EL (cell line): ENCODE data around the gene ATP8A2.
A peak's percentile ranks its signal among the peaks of the same experiment; 100 is the strongest.
"Not testable (repeated sequence)": the region's sequence is repeated elsewhere in the genome, so short reads cannot be mapped to it uniquely, and the experiment has no call there.

ENCODE experiments used
- DNase-seq: peaks from one replicate; pipeline ENCODE4 v3.0.0-alpha.2; 2016

The ATP8A2 gene

GRCh38 chr13:25939961-25940687 is 568.4 kb downstream of the ATP8A2 start:
- peak; percentile 8 for DNase-seq

- DNase-seq: no peak
These were observed 571.3 kb downstream of the ATP8A2 start for GRCh38 chr13:25943081-25943480.

GRCh38 chr13:25943658-25944057 is 571.9 kb downstream of the ATP8A2 start:
- DNase-seq: no peak

- peak; percentile 21 for DNase-seq
These were observed 573.8 kb downstream of the ATP8A2 start for GRCh38 chr13:25945596-25945995.

GRCh38 chr13:25946321-25946720 is 574.5 kb downstream of the ATP8A2 start:
- DNase-seq: no peak

GRCh38 chr13:25948910-25949309 is 577.1 kb downstream of the ATP8A2 start:
- no peak for DNase-seq

- DNase-seq: no peak
These were observed 580.1 kb downstream of the ATP8A2 start for GRCh38 chr13:25951831-25952230.

- DNase-seq: not testable (repeated sequence)
These were observed 582.3 kb downstream of the ATP8A2 start for GRCh38 chr13:25954080-25954479.

- not testable (repeated sequence) for DNase-seq
These were observed 583.2 kb downstream of the ATP8A2 start for GRCh38 chr13:25954943-25955342.

GRCh38 chr13:25958986-25959385 is 587.2 kb downstream of the ATP8A2 start:
- DNase-seq: no peak

- DNase-seq: no peak
These were observed 589.5 kb downstream of the ATP8A2 start for GRCh38 chr13:25961294-25961693.

- peak; percentile 13 for DNase-seq
These were observed 591.9 kb downstream of the ATP8A2 start for GRCh38 chr13:25963674-25964073.

- no peak for DNase-seq
These were observed 593.8 kb downstream of the ATP8A2 start for GRCh38 chr13:25965596-25965995.

- DNase-seq: no peak
These were observed 594.3 kb downstream of the ATP8A2 start for GRCh38 chr13:25966086-25966485.

- DNase-seq: no peak
These were observed 595.4 kb downstream of the ATP8A2 start for GRCh38 chr13:25967144-25967543.

- no peak for DNase-seq
These were observed 599.3 kb downstream of the ATP8A2 start for GRCh38 chr13:25971047-25971446.

GRCh38 chr13:25971459-25972145 is 599.8 kb downstream of the ATP8A2 start:
- no peak for DNase-seq

GRCh38 chr13:25973085-25973484 is 601.3 kb downstream of the ATP8A2 start:
- DNase-seq: no peak

GRCh38 chr13:25973576-25973975 is 601.8 kb downstream of the ATP8A2 start:
- DNase-seq: no peak

GRCh38 chr13:25977216-25977615 is 605.4 kb downstream of the ATP8A2 start:
- DNase-seq: no peak

GRCh38 chr13:25977671-25978070 is 605.9 kb downstream of the ATP8A2 start:
- DNase-seq: no peak

GRCh38 chr13:25978961-25979360 is 607.2 kb downstream of the ATP8A2 start:
- DNase-seq: no peak

- no peak for DNase-seq
These were observed 607.6 kb downstream of the ATP8A2 start for GRCh38 chr13:25979371-25979770.

GRCh38 chr13:25980255-25980654 is 608.5 kb downstream of the ATP8A2 start:
- peak; percentile 28 for DNase-seq

- no peak for DNase-seq
These were observed 609.3 kb downstream of the ATP8A2 start for GRCh38 chr13:25981060-25981459.
